Prostate gland (tissue), 2 donors: ENCODE data around the gene HPN.

Experiments
- CTCF ChIP-seq, 4 experiments: fragments of 200-600 bp in 2 of 4; fragments of 450-650 bp in 2 of 4; sonication (generic) in 2 of 4; IDR thresholded peaks; 1 replicate in 3 of 4; 2 replicates in 1 of 4; pipeline ENCODE4 v1.5.1; 2016 to 2019; ENCODE audit warnings: antibody characterized with exemption in 4 of 4, mild to moderate bottlenecking in 2 of 4, moderate library complexity in 2 of 4
- POLR2A ChIP-seq: fragments of 450-650 bp; IDR thresholded peaks from one replicate; pipeline ENCODE4 v1.6.1; 2016; ENCODE audit warnings: antibody characterized with exemption, mild to moderate bottlenecking
- POLR2AphosphoS5 ChIP-seq: sonication (generic); formaldehyde crosslinking; IDR thresholded peaks from one replicate; pipeline ENCODE4 v1.6.1; 2017; ENCODE audit warnings: antibody characterized with exemption

GRCh38 chr19:35054626-35055025 is 13.1 kb downstream of the HPN start:
- TF ChIP-seq CTCF (IDR thresholded peaks at IDR 0.05) (no peak), POLR2A (no peak), POLR2AphosphoS5 (no peak)
